Measurements from ENCODE around the gene YKT6. TPM values are rescaled to one million over a fixed set of nuclear protein-coding genes. Genes with fewer than 3 reads are reported as not detected.

The YKT6 gene
- total and polyA plus RNA-seq, 4 donors, result 28.4 to 82.1 (median 55.9) TPM

DNA sequence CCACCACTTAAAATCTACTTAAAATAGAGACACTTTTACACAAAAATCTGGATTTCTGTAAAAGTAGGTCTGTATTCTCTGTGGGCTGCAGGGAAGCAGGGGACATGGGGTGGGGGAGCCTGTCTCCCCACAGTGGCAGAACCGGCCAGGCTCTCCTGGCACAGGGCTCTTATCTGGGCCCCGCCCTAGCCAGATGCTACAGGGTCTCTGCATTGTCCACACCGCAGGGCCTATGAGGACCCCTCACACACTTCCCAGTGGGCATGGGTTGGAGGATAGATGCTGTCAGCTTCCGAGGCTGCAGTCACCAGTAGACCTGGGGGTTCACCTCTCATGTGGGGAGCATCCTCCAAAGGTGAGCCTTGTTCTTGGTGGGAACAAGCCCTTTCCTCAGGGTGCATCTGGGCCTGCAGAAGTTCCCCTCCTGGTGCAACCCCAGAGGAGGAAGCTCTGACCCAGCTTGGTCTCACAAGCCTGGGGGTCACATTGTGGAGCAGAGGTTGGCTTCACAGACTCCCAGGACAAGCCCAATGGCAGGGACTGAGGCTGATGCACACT, 44.2 kb upstream of the YKT6 start:
- WGBS, 2 donors, result 79 to 91% methylated on average over 4 of the region's 4 CpGs
- ATAC-seq (ENCODE audit: insufficient read depth, low FRiP score) (no peak), DNase-seq (no peak)
- H3K36me3 ChIP-seq (ENCODE audit: control insufficient read depth in 4 of 4, insufficient read depth in 4 of 4, low read length in 4 of 4), result no peaks in the 10 kb centered on the region
- H3K27ac ChIP-seq (ENCODE audit: low read depth in 1 of 2, low read length in 1 of 2), result no peak overlapping the region
- no peaks in the 10 kb centered on the region for H3K9me3 ChIP-seq (ENCODE audit: control insufficient read depth in 4 of 4, insufficient read depth in 3 of 4, low read length in 3 of 4)
- H3K9ac ChIP-seq (ENCODE audit: insufficient read depth in 1 of 2, low read length in 2 of 2), result no peak overlapping the region
- no peaks in the 10 kb centered on the region for H3K27me3 ChIP-seq (ENCODE audit: control insufficient read depth in 3 of 3, insufficient read depth in 3 of 3, low read length in 2 of 3)
- no peaks in the 10 kb centered on the region for H3K4me1 ChIP-seq (ENCODE audit: control insufficient read depth in 5 of 5, insufficient read depth in 5 of 5, low read length in 5 of 5)
- H3K4me3 ChIP-seq, result no peak overlapping the region
- TF ChIP-seq, protein P1, sequence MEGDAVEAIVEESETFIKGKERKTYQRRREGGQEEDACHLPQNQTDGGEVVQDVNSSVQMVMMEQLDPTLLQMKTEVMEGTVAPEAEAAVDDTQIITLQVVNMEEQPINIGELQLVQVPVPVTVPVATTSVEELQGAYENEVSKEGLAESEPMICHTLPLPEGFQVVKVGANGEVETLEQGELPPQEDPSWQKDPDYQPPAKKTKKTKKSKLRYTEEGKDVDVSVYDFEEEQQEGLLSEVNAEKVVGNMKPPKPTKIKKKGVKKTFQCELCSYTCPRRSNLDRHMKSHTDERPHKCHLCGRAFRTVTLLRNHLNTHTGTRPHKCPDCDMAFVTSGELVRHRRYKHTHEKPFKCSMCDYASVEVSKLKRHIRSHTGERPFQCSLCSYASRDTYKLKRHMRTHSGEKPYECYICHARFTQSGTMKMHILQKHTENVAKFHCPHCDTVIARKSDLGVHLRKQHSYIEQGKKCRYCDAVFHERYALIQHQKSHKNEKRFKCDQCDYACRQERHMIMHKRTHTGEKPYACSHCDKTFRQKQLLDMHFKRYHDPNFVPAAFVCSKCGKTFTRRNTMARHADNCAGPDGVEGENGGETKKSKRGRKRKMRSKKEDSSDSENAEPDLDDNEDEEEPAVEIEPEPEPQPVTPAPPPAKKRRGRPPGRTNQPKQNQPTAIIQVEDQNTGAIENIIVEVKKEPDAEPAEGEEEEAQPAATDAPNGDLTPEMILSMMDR (IDR thresholded peaks at IDR 0.05; ENCODE audit: control extremely low read depth, extremely low read depth), result no peak

DNA sequence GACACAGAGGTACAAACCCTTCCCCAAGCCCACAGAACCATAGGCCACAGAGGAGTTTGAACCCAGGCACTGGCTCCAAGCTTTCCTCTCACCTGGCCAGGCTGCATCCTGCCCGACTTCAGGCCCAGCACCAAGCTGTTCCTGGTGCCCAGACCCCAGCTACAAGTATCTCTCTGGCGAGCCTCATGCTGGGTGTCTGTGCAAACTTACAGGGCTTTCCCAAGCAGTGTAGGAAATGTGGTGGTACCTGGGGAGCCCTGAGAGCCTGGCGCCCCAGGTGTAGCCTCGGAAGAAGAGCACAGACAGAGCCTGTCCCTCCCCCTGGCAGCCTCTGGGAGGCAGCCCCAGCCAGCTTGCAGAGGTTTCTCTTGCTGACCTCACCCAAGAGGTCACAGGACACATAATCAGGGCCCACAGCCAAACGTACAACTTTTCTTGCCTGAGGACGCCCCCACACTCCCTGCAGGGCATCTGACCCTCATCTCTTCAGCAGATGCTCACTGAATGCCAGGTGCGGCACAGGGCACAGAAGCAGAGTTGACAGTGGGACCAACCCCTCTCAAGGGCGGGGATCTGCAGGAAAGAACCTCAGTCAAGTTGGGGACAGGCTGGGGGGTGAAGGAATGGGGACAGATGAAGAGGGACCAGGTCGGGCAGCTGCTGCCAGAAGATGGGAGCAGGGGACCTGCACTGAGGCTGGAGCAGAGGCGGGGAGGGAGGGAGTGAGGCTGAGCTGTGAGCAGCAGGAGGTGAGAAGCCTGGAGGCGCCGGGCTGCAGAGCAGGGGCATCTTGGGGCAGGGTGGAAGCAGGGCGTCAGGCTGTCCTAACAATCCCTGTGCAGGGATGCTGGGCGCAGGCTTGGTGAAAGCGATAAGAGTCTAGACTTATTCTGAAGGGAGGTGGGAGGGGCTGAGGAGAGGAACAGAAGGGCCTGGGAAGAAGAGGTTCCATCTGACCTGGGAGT, 43.4 kb upstream of the YKT6 start:
- Histone ChIP-seq H3K4me1 (ENCODE audit: control insufficient read depth in 5 of 5, insufficient read depth in 5 of 5, low read length in 5 of 5) (no peaks in the 10 kb centered on the region), H3K9ac (ENCODE audit: insufficient read depth in 1 of 2, low read length in 2 of 2) (no peak overlapping the region), H3K4me3 (no peak overlapping the region), H3K27ac (ENCODE audit: low read depth in 1 of 2, low read length in 1 of 2) (no peak overlapping the region), H3K36me3 (ENCODE audit: control insufficient read depth in 4 of 4, insufficient read depth in 4 of 4, low read length in 4 of 4) (no peaks in the 10 kb centered on the region), H3K9me3 (ENCODE audit: control insufficient read depth in 4 of 4, insufficient read depth in 3 of 4, low read length in 3 of 4) (no peaks in the 10 kb centered on the region), H3K27me3 (ENCODE audit: control insufficient read depth in 3 of 3, insufficient read depth in 3 of 3, low read length in 2 of 3) (no peaks in the 10 kb centered on the region)
- DNase-seq (no peak), ATAC-seq (ENCODE audit: insufficient read depth, low FRiP score) (no peak)
- TF ChIP-seq, protein P1 (IDR thresholded peaks at IDR 0.05; ENCODE audit: control extremely low read depth, extremely low read depth), result no peak
- WGBS, 2 donors, result 83 to 86% methylated on average over 15 of the region's 15 CpGs

DNA sequence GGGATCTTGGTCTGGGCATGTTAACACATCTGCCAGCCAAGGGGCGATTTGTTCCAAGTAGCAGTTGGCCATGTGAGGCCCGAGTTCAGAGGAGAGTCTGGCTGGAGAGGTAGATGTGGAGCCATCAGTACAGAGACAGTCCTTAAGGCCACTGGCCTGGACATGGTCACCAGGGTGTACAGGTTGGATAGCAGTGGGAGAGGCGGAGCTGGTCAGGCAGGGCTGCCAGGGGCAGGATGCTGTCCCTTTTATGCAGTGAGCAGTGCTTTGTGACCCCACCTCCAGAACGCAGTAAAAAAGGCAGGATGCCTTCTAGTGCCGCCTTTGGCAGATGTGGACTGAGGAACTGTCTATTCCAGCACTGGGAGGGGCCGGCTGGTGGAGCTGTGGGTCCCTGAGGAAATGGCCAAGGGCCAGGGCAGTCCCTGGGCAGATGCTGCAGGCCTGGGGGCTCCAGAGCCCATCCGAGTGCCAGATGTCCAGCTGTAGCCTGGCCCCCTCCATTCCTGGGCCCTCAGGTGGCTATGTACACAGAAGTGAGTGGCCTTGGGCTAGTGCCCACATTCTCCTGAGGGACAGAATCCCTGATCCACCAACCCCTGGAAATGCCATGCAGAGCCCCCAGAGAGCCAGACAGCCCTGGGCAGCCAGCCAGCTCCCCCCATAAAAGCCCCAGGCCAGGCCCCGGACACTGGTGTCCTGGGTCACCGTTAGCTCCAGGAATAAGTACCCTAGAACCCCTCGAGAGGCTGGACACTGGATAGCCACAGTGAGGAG, 42.5 kb upstream of the YKT6 start:
- TF ChIP-seq, protein P1 (IDR thresholded peaks at IDR 0.05; ENCODE audit: control extremely low read depth, extremely low read depth), result no peak
- WGBS, 2 donors, result 83 to 87% methylated on average over 10 of the region's 10 CpGs
- Histone ChIP-seq H3K4me1 (ENCODE audit: control insufficient read depth in 5 of 5, insufficient read depth in 5 of 5, low read length in 5 of 5) (peaks cover 0 to 2% (median 0%) of the 10 kb centered on the region in 5 donors), H3K4me3 (no peak overlapping the region), H3K9ac (ENCODE audit: insufficient read depth in 1 of 2, low read length in 2 of 2) (no peak overlapping the region), H3K27me3 (ENCODE audit: control insufficient read depth in 3 of 3, insufficient read depth in 3 of 3, low read length in 2 of 3) (no peaks in the 10 kb centered on the region), H3K36me3 (ENCODE audit: control insufficient read depth in 4 of 4, insufficient read depth in 4 of 4, low read length in 4 of 4) (no peaks in the 10 kb centered on the region), H3K9me3 (ENCODE audit: control insufficient read depth in 4 of 4, insufficient read depth in 3 of 4, low read length in 3 of 4) (peaks cover 0 to 3% (median 0%) of the 10 kb centered on the region in 4 donors), H3K27ac (ENCODE audit: low read depth in 1 of 2, low read length in 1 of 2) (no peak overlapping the region)
- ATAC-seq (ENCODE audit: insufficient read depth, low FRiP score) (no peak), DNase-seq (no peak)

All from lung (tissue), 12 donors.